Left hindlimb (tissue), 1 donor: ENCODE measurements around the gene P2RY1.

Source experiments
- DNase-seq: peaks from one replicate; pipeline ENCODE4 v3.0.0-alpha.2; 2018

The P2RY1 gene, protein sequence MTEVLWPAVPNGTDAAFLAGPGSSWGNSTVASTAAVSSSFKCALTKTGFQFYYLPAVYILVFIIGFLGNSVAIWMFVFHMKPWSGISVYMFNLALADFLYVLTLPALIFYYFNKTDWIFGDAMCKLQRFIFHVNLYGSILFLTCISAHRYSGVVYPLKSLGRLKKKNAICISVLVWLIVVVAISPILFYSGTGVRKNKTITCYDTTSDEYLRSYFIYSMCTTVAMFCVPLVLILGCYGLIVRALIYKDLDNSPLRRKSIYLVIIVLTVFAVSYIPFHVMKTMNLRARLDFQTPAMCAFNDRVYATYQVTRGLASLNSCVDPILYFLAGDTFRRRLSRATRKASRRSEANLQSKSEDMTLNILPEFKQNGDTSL

DNA sequence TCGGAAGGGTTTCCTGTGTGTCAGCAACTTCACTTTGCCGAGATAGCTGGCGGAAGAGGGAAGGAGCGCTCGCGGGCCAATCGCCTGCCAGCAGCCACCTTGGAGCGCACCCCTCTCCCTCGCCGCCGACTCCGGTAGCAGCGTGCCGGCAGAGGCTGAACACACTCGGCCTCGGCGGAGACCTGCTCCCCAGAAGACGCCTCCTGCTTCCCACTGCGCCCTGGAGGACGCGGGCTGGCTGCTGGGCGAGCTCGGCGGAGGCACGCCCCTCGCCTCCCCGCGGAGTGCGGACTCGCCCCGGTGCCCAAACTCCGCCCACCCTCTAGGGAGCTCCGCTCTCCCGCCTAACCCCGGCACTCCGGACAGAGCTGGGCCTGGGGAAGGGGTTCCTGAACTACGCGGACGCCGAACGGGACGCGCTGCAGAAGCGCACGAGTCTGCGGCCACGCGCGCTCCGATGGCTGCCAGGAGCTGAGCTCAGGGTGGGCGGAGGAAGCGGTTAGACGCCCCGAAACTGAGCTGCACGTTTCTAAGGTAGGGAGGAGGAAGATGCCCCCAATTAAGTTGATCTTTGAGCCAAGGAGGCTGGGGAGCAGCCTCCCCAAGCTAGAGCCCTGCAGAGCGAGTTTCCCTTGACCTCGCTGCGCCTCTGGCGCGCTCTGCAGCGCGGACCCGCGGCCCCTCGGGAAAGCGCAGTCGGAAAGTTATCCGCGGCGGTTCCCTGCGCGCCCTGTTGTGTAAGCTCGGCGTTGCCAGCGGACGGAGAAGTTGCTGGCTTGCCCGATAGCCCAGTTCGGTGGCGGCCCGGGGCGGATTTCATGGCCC is at the start of gene P2RY1:
P2RY1 (plus strand) TSS at position 356 of the 825 bp plus-strand sequence. CDS start 652 bp downstream, outside the sequence.
- peak; percentile 82 for DNase-seq

- DNase-seq: no peak
Measured at GRCh38 chr3:152786977-152787681, 47.8 kb upstream of the P2RY1 start.

- no peak for DNase-seq
Measured at GRCh38 chr3:152790651-152791387, 44.1 kb upstream of the P2RY1 start.

DNA sequence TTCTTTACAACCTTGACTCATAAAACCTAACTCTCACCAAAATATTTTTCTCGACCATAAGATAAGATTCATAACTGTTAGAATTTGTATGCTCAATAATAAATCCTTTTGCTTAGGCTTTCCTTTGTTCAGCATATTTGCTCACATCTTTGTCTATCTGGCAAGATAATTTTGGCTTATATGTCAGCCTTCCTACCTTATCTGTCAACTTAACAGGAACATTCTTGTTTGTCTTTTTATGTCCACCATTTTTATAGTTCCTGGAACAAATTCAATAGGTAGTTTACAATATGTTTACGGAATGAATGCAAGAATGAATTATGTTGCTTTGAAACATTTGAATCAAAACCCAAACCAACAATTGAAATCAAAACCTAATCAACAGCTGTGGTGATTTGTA is 41.0 kb upstream of the P2RY1 start:
- no peak for DNase-seq

- no peak for DNase-seq
Measured at GRCh38 chr3:152797751-152798432, 37.0 kb upstream of the P2RY1 start.

DNA sequence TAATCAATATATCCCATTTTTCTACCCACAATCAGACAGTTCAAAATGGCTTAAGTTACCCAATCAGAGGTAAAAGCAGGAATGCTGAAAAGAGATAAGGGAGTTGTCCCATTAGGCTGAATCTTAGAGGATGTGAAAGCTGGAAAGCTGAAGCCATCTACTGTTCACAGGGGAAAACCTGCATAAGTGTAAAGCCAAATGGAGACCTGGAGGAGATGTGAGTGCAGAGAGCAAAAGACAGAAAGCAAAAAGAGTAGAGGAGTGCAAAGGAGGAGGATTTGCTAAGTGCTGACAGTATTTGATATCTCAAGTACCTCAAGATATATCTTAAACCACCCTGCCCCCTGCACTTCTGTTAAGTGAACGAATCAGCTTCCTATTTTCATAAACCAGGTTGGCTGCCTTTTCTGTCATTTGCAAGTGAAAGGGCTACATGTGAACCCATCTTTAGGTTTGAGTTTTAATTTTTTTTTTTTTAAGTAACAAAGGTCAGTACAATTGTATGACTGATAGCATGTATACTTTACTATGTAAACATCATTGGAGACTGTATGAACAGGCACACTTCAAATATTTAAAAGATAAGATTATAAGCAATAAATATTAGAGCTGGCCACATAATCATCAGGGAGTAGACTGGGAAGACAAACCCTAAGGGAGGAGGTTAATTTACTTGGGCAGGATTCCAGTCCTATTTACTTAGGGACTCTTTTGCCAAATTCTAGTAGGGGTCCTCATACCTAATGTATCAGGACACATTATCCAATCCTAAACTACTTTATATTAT is 22.8 kb upstream of the P2RY1 start:
- no peak for DNase-seq

- no peak for DNase-seq
Measured at GRCh38 chr3:152817400-152817799, 17.5 kb upstream of the P2RY1 start.

DNA sequence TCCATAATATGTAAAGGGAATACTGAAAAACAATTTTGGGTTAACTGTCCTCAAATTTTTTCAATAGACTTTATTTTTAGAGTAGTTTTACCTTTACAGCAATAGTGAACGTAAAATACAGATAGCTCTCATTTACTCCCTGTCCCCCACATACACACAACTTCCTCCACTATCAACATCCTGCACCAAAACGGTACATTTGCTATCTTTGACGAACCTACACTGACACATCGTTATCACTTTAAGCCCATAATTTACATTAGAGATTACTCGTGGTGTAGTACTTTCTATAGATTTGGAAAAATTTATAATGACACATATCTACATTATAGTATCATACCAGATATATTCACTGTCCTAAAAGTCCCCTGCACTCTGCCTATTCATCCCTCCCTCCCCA is 16.9 kb upstream of the P2RY1 start:
- no peak for DNase-seq

GRCh38 chr3:152823173-152823572 is 11.8 kb upstream of the P2RY1 start:
- no peak for DNase-seq

DNA sequence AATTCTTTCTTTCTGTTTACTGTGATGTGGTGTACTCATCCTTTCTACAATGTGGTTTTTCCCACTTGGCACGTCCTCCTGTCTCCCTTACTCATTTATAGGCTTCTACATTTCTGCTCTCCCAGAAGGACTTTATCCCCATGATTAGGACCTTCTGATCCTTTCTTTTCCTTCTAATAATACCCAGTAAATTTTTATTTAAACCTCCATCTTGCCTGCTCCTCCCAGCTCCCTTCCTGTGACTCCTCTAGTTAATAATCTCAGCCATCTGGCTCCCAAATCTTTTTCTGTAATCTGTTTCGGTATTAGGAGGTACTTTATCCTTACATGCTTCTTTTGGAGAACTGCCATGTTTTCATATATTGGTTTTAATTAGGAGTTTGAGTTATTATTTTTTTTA is 11.2 kb upstream of the P2RY1 start:
- DNase-seq: no peak

GRCh38 chr3:152825566-152825965 is 9.4 kb upstream of the P2RY1 start:
- no peak for DNase-seq

DNA sequence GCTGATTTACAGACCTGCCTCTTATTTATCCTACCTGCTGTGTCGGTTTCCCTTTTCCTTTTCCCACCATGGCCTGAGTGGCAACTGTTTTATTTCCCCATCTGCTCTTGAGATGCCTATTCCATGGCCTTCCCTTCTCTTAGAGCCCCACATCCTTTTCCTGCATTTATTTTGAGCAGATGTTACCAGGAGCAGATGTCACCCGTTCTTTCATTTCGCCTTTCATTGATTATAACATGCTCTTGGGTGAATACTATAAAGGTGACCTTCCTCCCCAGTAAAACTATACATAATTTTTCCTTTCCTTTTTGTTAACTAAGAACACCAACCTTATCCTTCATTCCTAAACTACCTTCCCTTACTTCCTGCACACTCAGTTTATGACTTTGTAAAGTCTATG is 8.5 kb upstream of the P2RY1 start:
- DNase-seq: no peak

DNA sequence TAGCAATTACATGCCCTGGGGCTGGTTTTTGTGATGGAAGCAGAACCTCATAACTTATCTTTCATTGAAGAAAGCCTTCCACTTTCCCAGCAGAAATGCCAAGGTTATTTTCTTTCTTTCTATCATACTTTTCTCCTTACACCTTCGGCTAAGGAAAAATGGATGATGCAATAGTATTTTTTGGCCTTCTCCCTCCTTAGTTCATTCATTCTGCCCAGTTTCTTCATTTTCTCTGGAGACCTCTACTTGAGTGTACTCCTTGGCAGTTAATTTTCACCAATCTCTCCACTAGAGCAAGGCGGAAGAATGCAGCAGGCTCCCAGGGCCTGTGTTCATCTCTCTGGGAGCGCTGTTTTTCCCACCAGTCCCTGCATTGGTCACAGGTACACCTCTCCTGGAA is 7.6 kb upstream of the P2RY1 start:
- DNase-seq: no peak

GRCh38 chr3:152828075-152828840 is 6.7 kb upstream of the P2RY1 start:
- DNase-seq: no peak

- DNase-seq: no peak
Measured at GRCh38 chr3:152830245-152830644, 4.7 kb upstream of the P2RY1 start.

- DNase-seq: no peak
Measured at GRCh38 chr3:152832046-152832445, 2.9 kb upstream of the P2RY1 start.

- no peak for DNase-seq
Measured at GRCh38 chr3:152833089-152833488, 1.8 kb upstream of the P2RY1 start.

DNA sequence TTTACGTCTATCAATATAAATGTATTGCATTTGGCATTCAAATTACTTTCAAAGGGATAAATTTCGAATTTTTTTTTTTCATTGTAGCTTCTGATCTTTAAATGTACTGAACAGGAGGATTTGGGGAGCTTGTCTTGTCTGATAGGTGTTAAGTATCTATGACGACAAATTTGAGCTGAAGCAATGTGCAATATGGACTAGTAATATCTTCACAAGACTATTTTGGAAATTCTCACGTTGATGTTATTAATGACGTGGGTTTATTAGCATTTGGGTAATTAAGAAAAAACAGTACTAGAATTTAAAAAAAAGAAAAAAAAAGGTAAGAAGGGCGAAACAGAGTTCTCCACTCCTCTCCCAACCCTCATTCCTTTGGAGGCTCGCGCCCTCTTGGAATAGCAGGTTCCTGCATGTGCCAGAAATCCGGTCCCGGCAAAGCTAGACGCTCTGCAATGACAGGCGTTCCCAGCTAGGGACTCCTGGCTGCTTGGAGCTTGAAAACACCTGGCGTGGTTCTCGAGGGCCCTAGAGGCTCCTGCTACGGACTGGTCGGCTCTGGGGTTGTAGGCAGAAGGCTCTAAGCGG is 648 bp upstream of the P2RY1 start:
- DNase-seq: no peak

DNA sequence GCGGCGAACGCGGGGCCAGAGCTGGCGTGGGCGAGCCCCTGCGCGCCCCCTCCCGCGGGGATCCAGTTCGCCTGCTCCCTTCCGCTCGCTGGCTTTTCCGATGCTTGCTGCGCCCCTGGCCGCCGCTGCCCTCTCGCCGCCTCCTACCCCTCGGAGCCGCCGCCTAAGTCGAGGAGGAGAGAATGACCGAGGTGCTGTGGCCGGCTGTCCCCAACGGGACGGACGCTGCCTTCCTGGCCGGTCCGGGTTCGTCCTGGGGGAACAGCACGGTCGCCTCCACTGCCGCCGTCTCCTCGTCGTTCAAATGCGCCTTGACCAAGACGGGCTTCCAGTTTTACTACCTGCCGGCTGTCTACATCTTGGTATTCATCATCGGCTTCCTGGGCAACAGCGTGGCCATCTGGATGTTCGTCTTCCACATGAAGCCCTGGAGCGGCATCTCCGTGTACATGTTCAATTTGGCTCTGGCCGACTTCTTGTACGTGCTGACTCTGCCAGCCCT is 721 bp downstream of the P2RY1 start:
- peak; percentile 49 for DNase-seq

DNA sequence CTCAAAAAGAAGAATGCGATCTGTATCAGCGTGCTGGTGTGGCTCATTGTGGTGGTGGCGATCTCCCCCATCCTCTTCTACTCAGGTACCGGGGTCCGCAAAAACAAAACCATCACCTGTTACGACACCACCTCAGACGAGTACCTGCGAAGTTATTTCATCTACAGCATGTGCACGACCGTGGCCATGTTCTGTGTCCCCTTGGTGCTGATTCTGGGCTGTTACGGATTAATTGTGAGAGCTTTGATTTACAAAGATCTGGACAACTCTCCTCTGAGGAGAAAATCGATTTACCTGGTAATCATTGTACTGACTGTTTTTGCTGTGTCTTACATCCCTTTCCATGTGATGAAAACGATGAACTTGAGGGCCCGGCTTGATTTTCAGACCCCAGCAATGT is 1.3 kb downstream of the P2RY1 start:
- DNase-seq: no peak
